Measurements from ENCODE around the gene ZNF148.
"Not testable (repeated sequence)": the region's sequence is repeated elsewhere in the genome, so short reads cannot be mapped to it uniquely, and the experiment has no call there.

The ZNF148 gene

DNA sequence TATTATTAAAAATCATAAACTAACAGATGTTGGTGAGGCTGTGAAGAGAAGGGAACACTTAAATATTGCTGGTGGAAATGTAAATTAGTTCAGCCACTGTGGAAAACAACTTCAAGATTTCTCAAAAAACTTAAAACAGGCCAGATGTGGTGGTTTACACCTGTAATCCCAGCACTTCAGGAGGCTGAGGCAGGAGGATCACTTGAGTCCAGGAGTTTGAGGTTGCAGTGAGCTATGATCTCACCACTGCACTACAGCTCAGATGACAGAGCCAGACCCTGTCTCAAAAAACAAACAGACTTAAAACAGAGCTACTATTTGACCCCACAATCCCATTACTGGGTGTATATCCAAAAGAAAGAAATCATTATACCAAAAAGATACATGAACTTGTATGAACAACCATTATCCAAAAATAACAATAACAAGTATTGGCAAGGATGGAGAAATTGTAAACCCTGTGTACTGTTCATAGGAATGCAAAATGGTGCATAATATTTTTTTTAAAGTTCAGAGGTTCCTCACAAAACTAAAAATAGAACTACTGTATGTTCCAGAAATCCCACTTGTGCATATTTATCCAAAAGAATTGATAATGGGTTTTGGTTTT is 25.5 kb downstream of the ZNF148 start:
- TF ChIP-seq, protein P1, sequence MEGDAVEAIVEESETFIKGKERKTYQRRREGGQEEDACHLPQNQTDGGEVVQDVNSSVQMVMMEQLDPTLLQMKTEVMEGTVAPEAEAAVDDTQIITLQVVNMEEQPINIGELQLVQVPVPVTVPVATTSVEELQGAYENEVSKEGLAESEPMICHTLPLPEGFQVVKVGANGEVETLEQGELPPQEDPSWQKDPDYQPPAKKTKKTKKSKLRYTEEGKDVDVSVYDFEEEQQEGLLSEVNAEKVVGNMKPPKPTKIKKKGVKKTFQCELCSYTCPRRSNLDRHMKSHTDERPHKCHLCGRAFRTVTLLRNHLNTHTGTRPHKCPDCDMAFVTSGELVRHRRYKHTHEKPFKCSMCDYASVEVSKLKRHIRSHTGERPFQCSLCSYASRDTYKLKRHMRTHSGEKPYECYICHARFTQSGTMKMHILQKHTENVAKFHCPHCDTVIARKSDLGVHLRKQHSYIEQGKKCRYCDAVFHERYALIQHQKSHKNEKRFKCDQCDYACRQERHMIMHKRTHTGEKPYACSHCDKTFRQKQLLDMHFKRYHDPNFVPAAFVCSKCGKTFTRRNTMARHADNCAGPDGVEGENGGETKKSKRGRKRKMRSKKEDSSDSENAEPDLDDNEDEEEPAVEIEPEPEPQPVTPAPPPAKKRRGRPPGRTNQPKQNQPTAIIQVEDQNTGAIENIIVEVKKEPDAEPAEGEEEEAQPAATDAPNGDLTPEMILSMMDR (conservative IDR thresholded peaks at IDR 0.05) = no peak
- TF ChIP-seq ZFX (IDR thresholded peaks at IDR 0.05) = no peak
- H3K27ac ChIP-seq = no peak overlapping the region

DNA sequence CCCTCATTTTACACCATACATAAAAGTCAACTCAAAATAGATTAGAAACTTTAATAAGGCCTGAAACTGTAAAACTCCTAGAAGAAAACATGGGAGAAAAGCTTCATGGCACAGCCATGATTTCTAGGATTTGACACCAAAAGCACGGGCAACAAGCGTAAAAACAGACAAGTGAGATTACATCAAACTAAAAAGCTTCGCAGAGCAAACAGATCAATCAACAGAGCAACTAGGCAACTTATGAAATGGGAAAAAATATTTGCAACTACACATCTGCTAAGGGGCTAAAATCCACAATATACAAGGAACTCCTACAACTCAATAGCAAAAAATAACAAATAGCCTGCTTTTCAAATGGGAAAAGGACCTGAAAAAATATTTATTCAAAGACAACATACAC is 26.1 kb downstream of the ZNF148 start:
- TF ChIP-seq ZFX (IDR thresholded peaks at IDR 0.05) = no peak
- TF ChIP-seq, protein P1 (conservative IDR thresholded peaks at IDR 0.05) = no peak
- no peak overlapping the region for H3K27ac ChIP-seq

DNA sequence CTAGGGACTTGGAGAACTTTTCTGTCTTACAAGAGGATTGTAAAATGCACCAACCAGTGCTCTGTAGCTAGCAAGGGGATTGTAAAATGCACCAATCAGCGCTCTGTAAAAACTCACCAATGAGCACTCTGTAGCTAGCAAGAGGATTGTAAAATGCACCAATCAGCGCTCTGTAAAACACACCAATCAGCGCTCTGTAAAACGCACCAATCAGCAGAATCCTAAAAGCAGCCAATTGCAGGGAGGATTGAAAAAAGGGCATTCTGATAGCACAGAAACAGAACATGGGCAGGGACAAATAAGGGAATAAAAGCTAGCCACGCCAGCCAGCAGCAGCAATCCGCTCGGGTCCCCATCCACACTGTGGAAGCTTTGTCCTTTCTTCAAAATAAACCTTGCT is 31.8 kb downstream of the ZNF148 start:
- H3K27ac ChIP-seq = not testable (repeated sequence)

DNA sequence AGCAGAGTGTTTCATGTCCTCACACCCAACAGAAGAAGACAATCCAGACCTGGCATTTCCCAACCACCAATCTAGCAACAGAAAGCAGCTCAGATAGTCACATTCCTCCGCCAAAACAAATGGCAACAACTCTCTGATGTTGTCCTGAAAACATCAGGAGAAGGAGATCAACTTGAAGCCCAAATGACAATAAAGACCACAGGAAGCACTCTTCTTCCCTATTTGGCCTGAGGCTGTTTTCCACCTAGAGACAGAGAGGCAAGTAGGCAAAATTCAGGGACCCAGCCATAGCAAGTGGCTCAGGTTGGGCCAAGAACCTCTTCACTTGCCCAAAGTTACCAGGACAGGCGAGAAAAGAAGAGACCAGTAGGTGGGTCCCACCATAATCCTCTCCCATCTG is 35.0 kb downstream of the ZNF148 start:
- H3K27ac ChIP-seq = no peak overlapping the region
- TF ChIP-seq ZFX (IDR thresholded peaks at IDR 0.05) = no peak
- TF ChIP-seq, protein P1 (conservative IDR thresholded peaks at IDR 0.05) = no peak

DNA sequence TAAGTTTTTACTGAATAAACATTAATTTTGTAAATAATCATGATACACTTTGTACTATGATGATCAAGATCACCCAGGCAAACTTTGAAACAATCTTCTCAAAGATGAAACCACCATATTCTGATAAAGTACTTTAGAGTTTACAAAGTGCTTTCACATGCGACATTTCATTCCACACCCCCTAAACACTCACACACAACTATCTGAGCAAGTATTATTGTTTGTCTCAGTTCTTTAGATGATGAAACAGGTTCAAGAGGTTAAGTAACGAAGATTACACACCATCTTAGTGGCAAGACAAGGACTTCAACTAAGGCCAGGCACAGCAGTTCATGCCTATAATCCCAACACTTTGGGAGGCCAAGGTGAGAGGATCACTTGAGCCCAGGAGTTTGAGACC is 37.6 kb downstream of the ZNF148 start:
- no peak overlapping the region for H3K27ac ChIP-seq
- TF ChIP-seq, protein P1 (conservative IDR thresholded peaks at IDR 0.05) = no peak
- no peak for TF ChIP-seq ZFX (IDR thresholded peaks at IDR 0.05)

DNA sequence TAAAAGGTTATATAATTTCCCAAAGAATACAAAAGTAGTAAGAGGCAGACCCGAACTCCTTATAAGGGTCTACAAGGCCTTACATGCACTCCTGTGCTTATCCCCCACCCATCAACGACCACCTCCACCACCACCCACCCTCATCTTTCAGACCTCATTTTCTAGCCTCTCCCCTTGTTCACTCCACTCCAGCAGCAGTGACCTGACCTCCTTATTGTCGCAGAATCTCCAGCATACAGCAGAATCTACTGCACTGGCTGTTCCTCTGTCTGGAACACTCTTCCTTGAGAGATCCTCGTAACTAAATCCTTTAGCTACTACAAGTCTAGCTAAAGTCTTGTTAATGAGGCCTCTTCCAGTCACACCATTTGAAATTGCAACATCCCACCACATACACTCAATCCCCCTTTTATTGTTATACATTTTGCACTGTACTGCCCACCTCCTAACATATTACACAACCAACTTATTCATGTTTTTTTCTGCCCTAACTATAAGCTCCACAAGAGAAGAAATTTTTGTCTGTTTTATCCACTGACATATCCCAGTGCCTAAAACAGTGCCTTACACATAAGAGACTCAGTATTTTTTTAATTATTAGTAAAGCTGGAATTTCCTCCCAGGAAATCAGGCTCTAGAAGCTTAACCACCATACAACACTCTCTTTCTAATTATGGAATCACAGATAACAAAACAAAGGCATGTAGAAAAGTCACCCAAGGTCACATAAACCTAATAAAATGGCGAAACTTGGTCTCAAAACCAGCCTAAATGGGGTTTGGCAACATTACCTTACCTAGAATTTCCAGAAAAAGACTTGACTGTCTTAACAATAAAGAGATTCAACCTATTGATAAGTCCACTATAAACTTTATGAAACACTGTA is 40.2 kb downstream of the ZNF148 start:
- H3K27ac ChIP-seq = no peak overlapping the region
- TF ChIP-seq, protein P1 (conservative IDR thresholded peaks at IDR 0.05) = no peak
- TF ChIP-seq ZFX (IDR thresholded peaks at IDR 0.05) = no peak

DNA sequence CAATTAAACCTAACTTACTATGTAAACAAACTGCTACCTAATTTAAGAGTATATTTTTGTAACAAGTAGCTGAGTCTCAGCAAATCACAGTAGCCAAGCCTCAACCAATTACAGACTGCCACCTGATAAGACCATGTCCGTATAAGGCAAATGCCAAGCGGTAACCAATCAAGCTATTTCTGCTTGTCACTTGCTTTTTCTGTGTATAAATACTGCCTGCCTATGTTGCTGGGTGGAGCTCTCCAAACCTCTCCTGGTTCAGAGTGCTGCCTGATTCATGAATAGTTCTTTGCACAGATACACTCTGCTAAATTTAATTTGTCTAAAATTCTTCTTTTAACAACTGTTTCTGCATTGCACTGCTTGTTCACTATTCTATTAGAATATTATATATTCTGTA is 42.6 kb downstream of the ZNF148 start:
- TF ChIP-seq, protein P1 (conservative IDR thresholded peaks at IDR 0.05) = no peak
- TF ChIP-seq ZFX (IDR thresholded peaks at IDR 0.05) = no peak

More for the DNA sequence above, 42.6 kb downstream of the ZNF148 start:
- no peak overlapping the region for H3K27ac ChIP-seq

All from C4-2B (cell line).